ENCODE results near the gene EPSTI1. TPM values are rescaled to one million over a fixed set of nuclear protein-coding genes. Genes with fewer than 3 reads are reported as not detected.

The EPSTI1 gene
- total and polyA plus RNA-seq, 4 donors, result 3.7 to 20.1 (median 15.2) TPM

- H3K4me1 ChIP-seq (ENCODE audit: control insufficient read depth in 5 of 5, insufficient read depth in 5 of 5, low read length in 5 of 5), result peaks cover 0 to 7% (median 4%) of the 10 kb centered on the region in 5 donors
- no peaks in the 10 kb centered on the region for H3K27me3 ChIP-seq (ENCODE audit: control insufficient read depth in 3 of 3, insufficient read depth in 3 of 3, low read length in 2 of 3)
- DNase-seq (no peak), ATAC-seq (ENCODE audit: insufficient read depth, low FRiP score) (no peak)
- 23 to 43% methylated on average over 1 of the region's 1 CpG for WGBS, 2 donors
- H3K9me3 ChIP-seq (ENCODE audit: control insufficient read depth in 4 of 4, insufficient read depth in 3 of 4, low read length in 3 of 4), result no peaks in the 10 kb centered on the region
- no peak overlapping the region for H3K4me3 ChIP-seq
- H3K36me3 ChIP-seq (ENCODE audit: control insufficient read depth in 4 of 4, insufficient read depth in 4 of 4, low read length in 4 of 4), result no peaks in the 10 kb centered on the region
- no peak overlapping the region for H3K9ac ChIP-seq (ENCODE audit: insufficient read depth in 1 of 2, low read length in 2 of 2)
- no peak overlapping the region for H3K27ac ChIP-seq (ENCODE audit: low read depth in 1 of 2, low read length in 1 of 2)
- TF ChIP-seq, protein P1, sequence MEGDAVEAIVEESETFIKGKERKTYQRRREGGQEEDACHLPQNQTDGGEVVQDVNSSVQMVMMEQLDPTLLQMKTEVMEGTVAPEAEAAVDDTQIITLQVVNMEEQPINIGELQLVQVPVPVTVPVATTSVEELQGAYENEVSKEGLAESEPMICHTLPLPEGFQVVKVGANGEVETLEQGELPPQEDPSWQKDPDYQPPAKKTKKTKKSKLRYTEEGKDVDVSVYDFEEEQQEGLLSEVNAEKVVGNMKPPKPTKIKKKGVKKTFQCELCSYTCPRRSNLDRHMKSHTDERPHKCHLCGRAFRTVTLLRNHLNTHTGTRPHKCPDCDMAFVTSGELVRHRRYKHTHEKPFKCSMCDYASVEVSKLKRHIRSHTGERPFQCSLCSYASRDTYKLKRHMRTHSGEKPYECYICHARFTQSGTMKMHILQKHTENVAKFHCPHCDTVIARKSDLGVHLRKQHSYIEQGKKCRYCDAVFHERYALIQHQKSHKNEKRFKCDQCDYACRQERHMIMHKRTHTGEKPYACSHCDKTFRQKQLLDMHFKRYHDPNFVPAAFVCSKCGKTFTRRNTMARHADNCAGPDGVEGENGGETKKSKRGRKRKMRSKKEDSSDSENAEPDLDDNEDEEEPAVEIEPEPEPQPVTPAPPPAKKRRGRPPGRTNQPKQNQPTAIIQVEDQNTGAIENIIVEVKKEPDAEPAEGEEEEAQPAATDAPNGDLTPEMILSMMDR (IDR thresholded peaks at IDR 0.05; ENCODE audit: control extremely low read depth, extremely low read depth), result no peak
These were observed 7.3 kb downstream of the EPSTI1 start for GRCh38 chr13:42984691-42985090.

DNA sequence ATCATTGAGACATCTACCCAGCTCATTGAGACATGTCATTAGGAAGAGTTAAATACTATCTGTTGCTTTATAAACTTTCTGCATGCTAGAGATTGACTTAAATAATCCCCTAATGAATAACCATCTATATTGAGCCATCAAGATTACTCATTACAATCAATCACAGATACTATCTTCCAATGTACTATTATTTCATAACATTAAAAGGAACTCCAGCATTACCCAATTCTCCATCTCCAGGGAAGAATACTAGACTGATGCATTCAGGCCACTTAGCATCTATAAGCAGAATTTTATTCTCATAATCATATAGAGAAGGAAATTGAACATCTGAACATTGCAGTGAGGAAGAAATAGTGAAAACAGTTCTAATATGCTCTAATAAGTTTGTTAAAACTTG lies 8.0 kb downstream of the EPSTI1 start:
- no peaks in the 10 kb centered on the region for H3K36me3 ChIP-seq (ENCODE audit: control insufficient read depth in 4 of 4, insufficient read depth in 4 of 4, low read length in 4 of 4)
- H3K9me3 ChIP-seq (ENCODE audit: control insufficient read depth in 4 of 4, insufficient read depth in 3 of 4, low read length in 3 of 4), result no peaks in the 10 kb centered on the region
- H3K27ac ChIP-seq (ENCODE audit: low read depth in 1 of 2, low read length in 1 of 2), result no peak overlapping the region
- no peak overlapping the region for H3K4me3 ChIP-seq
- H3K9ac ChIP-seq (ENCODE audit: insufficient read depth in 1 of 2, low read length in 2 of 2), result no peak overlapping the region
- no peaks in the 10 kb centered on the region for H3K27me3 ChIP-seq (ENCODE audit: control insufficient read depth in 3 of 3, insufficient read depth in 3 of 3, low read length in 2 of 3)
- no peak for ATAC-seq (ENCODE audit: insufficient read depth, low FRiP score)
- no peak for DNase-seq
- H3K4me1 ChIP-seq (ENCODE audit: control insufficient read depth in 5 of 5, insufficient read depth in 5 of 5, low read length in 5 of 5), result peaks cover 0 to 7% (median 4%) of the 10 kb centered on the region in 5 donors
- TF ChIP-seq, protein P1 (IDR thresholded peaks at IDR 0.05; ENCODE audit: control extremely low read depth, extremely low read depth), result no peak

DNA sequence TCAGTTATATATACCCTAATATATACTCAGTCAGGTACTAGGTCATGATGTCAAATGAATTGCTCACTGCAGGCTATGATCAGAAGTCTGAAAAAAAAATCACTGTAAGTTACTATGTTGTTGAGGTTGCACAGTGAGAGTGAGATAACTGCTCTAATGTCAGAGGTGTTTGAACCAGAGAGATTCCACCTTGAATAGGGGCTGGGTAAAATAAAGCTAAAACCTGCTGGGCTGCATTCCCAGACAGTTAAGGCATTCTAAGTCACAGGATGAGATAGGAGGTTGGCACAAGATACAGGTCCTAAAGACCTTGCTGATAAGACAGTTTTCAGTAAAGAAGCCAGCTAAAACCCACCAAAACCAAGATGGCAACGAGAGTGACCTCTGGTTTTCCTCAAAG lies 10.2 kb downstream of the EPSTI1 start:
- DNase-seq (no peak), ATAC-seq (ENCODE audit: insufficient read depth, low FRiP score) (no peak)
- H3K4me1 ChIP-seq (ENCODE audit: control insufficient read depth in 5 of 5, insufficient read depth in 5 of 5, low read length in 5 of 5), result peaks cover 0 to 7% (median 3%) of the 10 kb centered on the region in 5 donors
- no peaks in the 10 kb centered on the region for H3K36me3 ChIP-seq (ENCODE audit: control insufficient read depth in 4 of 4, insufficient read depth in 4 of 4, low read length in 4 of 4)
- H3K4me3 ChIP-seq, result no peak overlapping the region
- whole genome bisulfite sequencing, 2 donors, result 80 to 91% methylated on average over 1 of the region's 1 CpG
- no peak overlapping the region for H3K27ac ChIP-seq (ENCODE audit: low read depth in 1 of 2, low read length in 1 of 2)
- no peaks in the 10 kb centered on the region for H3K27me3 ChIP-seq (ENCODE audit: control insufficient read depth in 3 of 3, insufficient read depth in 3 of 3, low read length in 2 of 3)
- no peak overlapping the region for H3K9ac ChIP-seq (ENCODE audit: insufficient read depth in 1 of 2, low read length in 2 of 2)
- H3K9me3 ChIP-seq (ENCODE audit: control insufficient read depth in 4 of 4, insufficient read depth in 3 of 4, low read length in 3 of 4), result no peaks in the 10 kb centered on the region
- TF ChIP-seq, protein P1 (IDR thresholded peaks at IDR 0.05; ENCODE audit: control extremely low read depth, extremely low read depth), result no peak

DNA sequence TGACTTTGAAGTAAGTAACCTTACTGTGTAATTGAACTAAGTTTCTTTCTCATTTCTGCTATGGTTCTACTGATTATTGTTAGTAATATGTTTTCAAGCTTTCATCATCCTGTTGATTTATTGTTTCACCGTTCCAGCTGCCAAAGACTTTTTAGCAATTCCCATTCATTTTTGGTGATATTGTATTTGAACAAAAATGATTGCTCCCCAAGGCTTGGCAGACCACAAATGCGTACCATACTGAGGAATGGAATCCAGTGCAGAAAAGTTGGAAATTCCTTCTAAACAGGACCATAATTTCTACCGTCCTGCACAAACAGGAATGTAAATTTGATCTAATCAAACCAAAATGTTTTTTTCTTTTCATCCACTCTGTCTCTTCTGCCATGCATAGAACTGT lies 10.7 kb downstream of the EPSTI1 start:
- ATAC-seq (ENCODE audit: insufficient read depth, low FRiP score) (no peak), DNase-seq (no peak)
- Histone ChIP-seq H3K27me3 (ENCODE audit: control insufficient read depth in 3 of 3, insufficient read depth in 3 of 3, low read length in 2 of 3) (no peaks in the 10 kb centered on the region), H3K27ac (ENCODE audit: low read depth in 1 of 2, low read length in 1 of 2) (no peak overlapping the region), H3K9ac (ENCODE audit: insufficient read depth in 1 of 2, low read length in 2 of 2) (no peak overlapping the region), H3K36me3 (ENCODE audit: control insufficient read depth in 4 of 4, insufficient read depth in 4 of 4, low read length in 4 of 4) (no peaks in the 10 kb centered on the region), H3K9me3 (ENCODE audit: control insufficient read depth in 4 of 4, insufficient read depth in 3 of 4, low read length in 3 of 4) (no peaks in the 10 kb centered on the region), H3K4me1 (ENCODE audit: control insufficient read depth in 5 of 5, insufficient read depth in 5 of 5, low read length in 5 of 5) (peaks cover 0 to 7% (median 2%) of the 10 kb centered on the region in 5 donors), H3K4me3 (no peak overlapping the region)
- WGBS, 2 donors, result 40 to 79% methylated on average over 3 of the region's 3 CpGs
- TF ChIP-seq, protein P1 (IDR thresholded peaks at IDR 0.05; ENCODE audit: control extremely low read depth, extremely low read depth), result no peak

All from lung (tissue), 12 donors.